HepG2 (cell line): ENCODE measurements around the gene DLL3. TPM values are rescaled to one million over a fixed set of nuclear protein-coding genes. Genes with fewer than 3 reads are reported as not detected.
A peak's percentile ranks its signal among the peaks of the same experiment; 100 is the strongest.

Source experiments
- ATAC-seq: fragments of 200-7000 bp; cut with Tn5 transposase; 3 replicates; pipeline ENCODE4 v1.9.1; 2020; ENCODE audit warnings: mild to moderate bottlenecking, moderate library complexity
- BruUV-seq: library from RNA; stranded (reverse); fragments of 400-500 nt; replicated peaks from 2 replicates; lab custom pipeline; 2021; lab: Mats Ljungman, UMichigan
- CTCF ChIA-PET: fragments of 300-600 bp; formaldehyde crosslinking; extraction: SDS; loops from one replicate; lab custom pipeline; 2021; ENCODE audit warnings: low total read pairs, inconsistent platforms, low intra/inter-chr PET ratio; lab: Yijun Ruan, JAX
- POLR2A ChIA-PET: fragments of 350-600 bp; sonication (Branson Sonifier 250); formaldehyde crosslinking; loops from one replicate; lab custom pipeline; 2020; ENCODE audit warnings: antibody characterized with exemption, inconsistent platforms; lab: Yijun Ruan, JAX
- DNase-seq: peaks from one replicate; pipeline ENCODE4 v3.0.0-alpha.2; 2015; ENCODE audit warnings: low spot score
- FAIRE-seq: peaks from 3 replicates; lab custom pipeline; 2011; peaks lifted over from hg19 to GRCh38; lab: Jason Lieb, UNC
- H2AFZ ChIP-seq: one replicate; pipeline ENCODE4 v1.6.1; 2011; ENCODE audit warnings: low read length, inconsistent platforms
- H3K27ac ChIP-seq: fragments of 300-600 bp; 3 replicates; pipeline ENCODE4 v1.8.0; 2011; ENCODE audit warnings: mixed run types, mild to moderate bottlenecking, mixed read lengths, low read length, inconsistent platforms; ENCODE audit not compliant: insufficient read depth; ENCODE audit errors: extremely low read length
- H3K27me3 ChIP-seq, 2 experiments: fragments of 200-600 bp in 1 of 2; 2 replicates in 1 of 2; 3 replicates in 1 of 2; pipeline versions ENCODE4 v1.6.0 to v1.8.0; 2011; ENCODE audit warnings: low read length in 2 of 2, mild to moderate bottlenecking in 2 of 2, moderate library complexity in 2 of 2, inconsistent platforms in 1 of 2; ENCODE audit not compliant: insufficient read depth in 2 of 2, control insufficient read depth in 1 of 2
- H3K36me3 ChIP-seq, 2 experiments: fragments of 200-600 bp in 1 of 2; replicated peaks in 1 of 2; 2 replicates in 1 of 2; 3 replicates in 1 of 2; pipeline versions ENCODE4 v1.5.1 to v1.8.0; 2011; ENCODE audit warnings: low read length in 2 of 2, inconsistent platforms in 1 of 2; ENCODE audit not compliant: insufficient read depth in 2 of 2, control insufficient read depth in 1 of 2
- H3K4me1 ChIP-seq: 2 replicates; pipeline ENCODE4 v1.5.1; 2012; ENCODE audit warnings: low read length, inconsistent platforms; ENCODE audit not compliant: insufficient read depth
- H3K4me2 ChIP-seq: 2 replicates; pipeline ENCODE4 v1.6.0; 2011; ENCODE audit warnings: low read depth, low read length, inconsistent platforms
- H3K4me3 ChIP-seq, 3 experiments: fragments of 200-600 bp in 1 of 3; sonication (generic), shearing (Covaris generic) in 1 of 3; replicated peaks in 1 of 3; 2 replicates each; pipeline ENCODE4 v1.5.1; 2011 to 2016; ENCODE audit warnings: low read length in 3 of 3, inconsistent platforms in 2 of 3, low read depth in 2 of 3, mild to moderate bottlenecking in 2 of 3, control low read depth in 1 of 3, mixed read lengths in 1 of 3; ENCODE audit not compliant: insufficient read depth in 1 of 3
- H3K79me2 ChIP-seq: one replicate; pipeline ENCODE4 v1.6.1; 2011; ENCODE audit warnings: low read length, inconsistent platforms; ENCODE audit not compliant: insufficient read depth
- H3K9ac ChIP-seq: 2 replicates; pipeline ENCODE4 v1.6.0; 2011; ENCODE audit warnings: mild to moderate bottlenecking, low read depth, low read length, inconsistent platforms; ENCODE audit not compliant: insufficient read depth
- H3K9me3 ChIP-seq: 2 replicates; pipeline ENCODE4 v1.5.1; 2012; ENCODE audit warnings: mild to moderate bottlenecking, low read length
- H4K20me1 ChIP-seq: 2 replicates; pipeline ENCODE4 v1.6.0; 2011; ENCODE audit warnings: inconsistent platforms, mild to moderate bottlenecking, low read length, moderate library complexity; ENCODE audit not compliant: insufficient read depth
- FOSL2 ChIP-seq: sonication (generic); formaldehyde crosslinking; IDR thresholded peaks from 2 replicates; pipeline ENCODE4 v1.4.0; 2020; ENCODE audit warnings: missing genetic modification reagents
- ZC3H4 ChIP-seq: sonication (generic); formaldehyde crosslinking; IDR thresholded peaks from 2 replicates; pipeline ENCODE4 v1.4.0; 2020; ENCODE audit warnings: missing genetic modification reagents, borderline replicate concordance
- ZKSCAN5 ChIP-seq: sonication (generic); formaldehyde crosslinking; IDR thresholded peaks from 2 replicates; pipeline ENCODE4 v1.5.1; 2020; ENCODE audit warnings: mild to moderate bottlenecking, missing genetic modification reagents
- ZNF225 ChIP-seq: sonication (generic); formaldehyde crosslinking; IDR thresholded peaks from 2 replicates; pipeline ENCODE4 v1.4.0; 2020; ENCODE audit warnings: mild to moderate bottlenecking, missing genetic modification reagents
- ZNF639 ChIP-seq: conservative IDR thresholded peaks from 2 replicates; pipeline ENCODE4 v1.6.1; 2018; ENCODE audit warnings: missing genetic modification reagents
- ZNF646 ChIP-seq: sonication (generic); formaldehyde crosslinking; IDR thresholded peaks from 2 replicates; pipeline ENCODE4 v1.9.0; 2021; ENCODE audit warnings: mild to moderate bottlenecking, missing genetic modification reagents
- ZSCAN31 ChIP-seq: sonication (generic); formaldehyde crosslinking; IDR thresholded peaks from 2 replicates; pipeline ENCODE4 v1.5.0; 2020; ENCODE audit warnings: low read depth, mild to moderate bottlenecking, missing genetic modification reagents
- WGBS: methylation state at CpG from one replicate; pipeline ENCODE4 v1.1.6; 2017; ENCODE audit warnings: low lambda C conversion rate; 5-methylcytosine and 5-hydroxymethylcytosine counted together
- in situ Hi-C: cut with HindIII; loops from 2 replicates; pipeline ENCODE4 v1.10.0; 2017; ENCODE audit warnings: low pct_unique_long_range_greater_than_20kb; ENCODE audit not compliant: extremely low pct_ligation_motif_present
- intact Hi-C: fragments of 100-400 bp; cut with micrococcal nuclease; formaldehyde crosslinking; loops from one replicate; pipeline ENCODE4 v1.10.0; 2022; ENCODE audit not compliant: unreplicated experiment
- polyA plus RNA-seq, 8 experiments: library from polyadenylated mRNA; depleted of rRNA in 3 of 8; stranded (reverse) in 7 of 8; unstranded in 1 of 8; fragments of >200 nt; fragmentation: Illumina TruSeq in 4 of 8; extraction: Trizol in 4 of 8; gene quantifications; 2 replicates each; pipeline versions ENCODE4 v1.2.1 to v1.2.3, GENCODE V29; 2011 to 2016; ENCODE audit warnings: low read depth in 4 of 8, missing spikeins in 1 of 8, mixed read lengths in 1 of 8; ENCODE audit not compliant: insufficient read depth in 1 of 8
- total RNA-seq, 5 experiments: library from RNA; depleted of rRNA; stranded (reverse); fragments of >200 nt; fragmentation: Illumina TruSeq; extraction: Trizol; gene quantifications; 2 replicates each; pipeline ENCODE4 v1.2.3, GENCODE V29; 2016; ENCODE audit warnings: low read depth in 1 of 5

Gene DLL3
- total and polyA plus RNA-seq, 2 of the 13 experiments (the other 11 are each of a cell fraction or from before 2014, with no cell fraction given): 0.35 to 0.55 TPM

GRCh38 chr19:39544226-39544903 is 45.6 kb downstream of the DLL3 start:
- in situ Hi-C loops (no loop called here), intact Hi-C loops (no loop called here)
- H2AFZ ChIP-seq: no peak overlapping the region
- no peaks in the 10 kb centered on the region for H3K36me3 ChIP-seq
- no peak for FAIRE-seq
- no peak for ATAC-seq
- no peak overlapping the region for H3K4me2 ChIP-seq
- no peak overlapping the region for H3K4me3 ChIP-seq
- no peak overlapping the region for H3K27ac ChIP-seq
- ChIA-PET CTCF (no interaction called here), POLR2A (no interaction called here)
- H3K9me3 ChIP-seq: no peaks in the 10 kb centered on the region
- TF ChIP-seq ZNF646 (CRISPR knock-in tag) (no peak), FOSL2 (peak; percentile 31; the same call in 1 of the 2 replicates), ZNF225 (CRISPR knock-in tag) (no peak), ZSCAN31 (no peak), ZKSCAN5 (CRISPR knock-in tag) (no peak), ZC3H4 (no peak), ZNF639 (CRISPR knock-in tag) (no peak)
- H4K20me1 ChIP-seq: no peaks in the 10 kb centered on the region
- H3K79me2 ChIP-seq: peaks cover 2% of the 10 kb centered on the region
- BruUV-seq: no TSS peak
- no peak overlapping the region for H3K9ac ChIP-seq
- no peak for DNase-seq
- WGBS: 23% methylated on average over 7 of the region's 7 CpGs
- H3K4me1 ChIP-seq: peaks cover 20% of the 10 kb centered on the region
- peaks cover 1 to 14% of the 10 kb centered on the region in 2 experiments; a peak in 3 of 5 replicates for H3K27me3 ChIP-seq
